Hepatocyte (in vitro differentiated cells): ENCODE results near the gene P2RY14.

ENCODE experiments used
- CTCF ChIP-seq: fragments of 200-600 bp; sonication (generic); IDR thresholded peaks from 2 replicates; pipeline ENCODE4 v1.5.1; 2016; ENCODE audit warnings: antibody characterized with exemption, mild to moderate bottlenecking; ENCODE audit not compliant: poor library complexity
- EZH2 ChIP-seq: fragments of 200-600 bp; sonication (generic); IDR thresholded peaks from 2 replicates; pipeline ENCODE4 v1.6.1; 2016; ENCODE audit warnings: antibody characterized with exemption, mild to moderate bottlenecking, borderline replicate concordance
- EZH2phosphoT487 ChIP-seq: fragments of 200-600 bp; sonication (generic); IDR thresholded peaks from one replicate; pipeline ENCODE4 v1.6.1; 2018; ENCODE audit warnings: antibody characterized with exemption, mild to moderate bottlenecking, low read depth, moderate library complexity; ENCODE audit not compliant: unreplicated experiment, severe bottlenecking

GRCh38 chr3:151166161-151166560 is 112.2 kb downstream of the P2RY14 start:
- TF ChIP-seq EZH2 (no peak), CTCF (no peak), EZH2phosphoT487 (no peak)
